ENCODE measurements around the gene KRTAP9-2.
"Not testable (repeated sequence)": the region's sequence is repeated elsewhere in the genome, so short reads cannot be mapped to it uniquely, and the experiment has no call there.

The KRTAP9-2 gene

DNA sequence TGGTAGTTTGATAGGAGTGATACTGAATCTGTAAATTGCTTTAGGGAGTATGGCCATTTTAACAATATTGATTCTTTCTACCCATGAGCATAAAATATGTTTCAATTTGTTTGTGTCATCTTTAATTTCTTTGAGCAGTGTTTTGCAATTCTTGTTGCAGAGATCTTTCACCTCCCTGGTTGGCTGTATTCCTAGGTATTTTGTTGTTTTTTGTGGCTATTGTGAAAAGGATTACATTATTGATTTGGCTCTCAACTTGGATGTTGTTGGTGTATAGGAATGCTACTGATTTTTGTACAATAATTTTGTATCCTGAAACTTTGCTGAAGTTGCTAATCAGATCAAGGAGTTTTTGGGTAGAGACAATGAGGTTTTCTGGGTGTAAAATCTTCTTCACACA lies 32.0 kb downstream of the KRTAP9-2 start:
- Histone ChIP-seq H3K4me3 (ENCODE audit: low read depth in 1 of 5, low read length in 5 of 5) (no peak overlapping the region), H3K36me3 (ENCODE audit: control insufficient read depth in 5 of 5, insufficient read depth in 5 of 5, low read length in 5 of 5) (no peaks in the 10 kb centered on the region), H3K4me1 (ENCODE audit: control insufficient read depth in 5 of 5, insufficient read depth in 5 of 5, low read length in 5 of 5) (no peaks in the 10 kb centered on the region), H3K27ac (ENCODE audit: low read depth, low read length) (no peak overlapping the region), H3K9me3 (ENCODE audit: control insufficient read depth in 5 of 5, low read length in 5 of 5) (no peaks in the 10 kb centered on the region), H3K27me3 (ENCODE audit: control insufficient read depth in 5 of 5, insufficient read depth in 4 of 5, low read length in 5 of 5) (peaks cover 0 to 4% (median 0%) of the 10 kb centered on the region in 5 donors), H3K9ac (ENCODE audit: low read length in 5 of 5) (no peak overlapping the region)

GRCh38 chr17:41263212-41263611 lies 36.8 kb downstream of the KRTAP9-2 start:
- H3K9me3 ChIP-seq (ENCODE audit: control insufficient read depth in 5 of 5, low read length in 5 of 5) = no peaks in the 10 kb centered on the region
- no peaks in the 10 kb centered on the region for H3K4me1 ChIP-seq (ENCODE audit: control insufficient read depth in 5 of 5, insufficient read depth in 5 of 5, low read length in 5 of 5)
- H3K27me3 ChIP-seq (ENCODE audit: control insufficient read depth in 5 of 5, insufficient read depth in 4 of 5, low read length in 5 of 5) = peaks cover 0 to 4% (median 3%) of the 10 kb centered on the region in 5 donors
- H3K4me3 ChIP-seq (ENCODE audit: low read depth in 1 of 5, low read length in 5 of 5) = no peak overlapping the region
- H3K9ac ChIP-seq (ENCODE audit: low read length in 5 of 5) = no peak overlapping the region
- H3K27ac ChIP-seq (ENCODE audit: low read depth, low read length) = no peak overlapping the region
- no peaks in the 10 kb centered on the region for H3K36me3 ChIP-seq (ENCODE audit: control insufficient read depth in 5 of 5, insufficient read depth in 5 of 5, low read length in 5 of 5)

DNA sequence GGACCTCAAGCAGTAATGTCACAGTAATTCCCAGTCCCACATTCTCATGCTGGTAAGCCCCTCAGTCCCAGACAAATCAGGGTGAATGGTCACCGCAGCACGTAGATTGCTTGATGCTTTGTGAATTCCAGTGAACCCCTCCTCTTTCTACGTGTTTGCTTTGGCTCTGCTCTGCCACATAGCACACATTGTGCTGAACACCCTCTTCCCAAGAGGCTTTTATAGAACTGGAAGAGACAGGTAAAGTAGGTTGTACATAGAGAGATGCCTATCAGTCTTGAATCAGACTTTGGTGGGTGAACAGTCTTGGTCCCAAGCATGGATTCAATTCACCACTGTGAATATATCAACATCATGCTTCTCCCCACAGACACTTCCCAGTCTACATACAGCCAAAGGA lies 38.2 kb downstream of the KRTAP9-2 start:
- H3K9me3 ChIP-seq (ENCODE audit: control insufficient read depth in 5 of 5, low read length in 5 of 5) = no peaks in the 10 kb centered on the region
- peaks cover 0 to 4% (median 3%) of the 10 kb centered on the region in 5 donors for H3K27me3 ChIP-seq (ENCODE audit: control insufficient read depth in 5 of 5, insufficient read depth in 4 of 5, low read length in 5 of 5)
- no peak overlapping the region for H3K4me3 ChIP-seq (ENCODE audit: low read depth in 1 of 5, low read length in 5 of 5)

DNA sequence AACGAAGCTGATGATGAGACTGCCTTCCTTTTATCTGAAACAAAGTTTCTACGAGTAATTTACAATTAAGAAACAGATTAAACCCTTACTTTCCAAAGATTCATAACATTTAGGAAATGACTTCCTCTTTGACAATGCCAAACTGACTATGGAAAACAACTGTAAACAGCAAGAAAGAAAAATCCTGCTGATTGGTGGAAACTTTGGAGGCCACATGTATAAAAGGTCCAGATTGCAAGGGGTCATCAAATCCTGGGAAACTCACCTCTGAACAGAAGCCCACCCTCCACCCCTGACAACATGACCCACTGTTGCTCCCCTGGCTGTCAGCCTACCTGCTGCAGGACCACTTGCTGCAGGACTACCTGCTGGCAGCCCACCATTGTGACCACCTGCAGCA lies 38.6 kb downstream of the KRTAP9-2 start, which contains the start of gene KRTAP9-6:
KRTAP9-6 (plus strand) TSS at position 301 of the 400 bp plus-strand sequence; CDS start at position 301, 0 bp downstream.
- Histone ChIP-seq H3K4me3 (ENCODE audit: low read depth in 1 of 5, low read length in 5 of 5) (no peak within 1 kb of the TSS), H3K4me1 (ENCODE audit: control insufficient read depth in 5 of 5, insufficient read depth in 5 of 5, low read length in 5 of 5) (no peaks in the 10 kb centered on the region), H3K36me3 (ENCODE audit: control insufficient read depth in 5 of 5, insufficient read depth in 5 of 5, low read length in 5 of 5) (no peaks in the 10 kb centered on the region), H3K27ac (ENCODE audit: low read depth, low read length) (no peak within 1 kb of the TSS), H3K9ac (ENCODE audit: low read length in 5 of 5) (no peak within 1 kb of the TSS), H3K9me3 (ENCODE audit: control insufficient read depth in 5 of 5, low read length in 5 of 5) (no peaks in the 10 kb centered on the region), H3K27me3 (ENCODE audit: control insufficient read depth in 5 of 5, insufficient read depth in 4 of 5, low read length in 5 of 5) (peaks cover 0 to 4% (median 3%) of the 10 kb centered on the region in 5 donors)

More for the DNA sequence above, 38.2 kb downstream of the KRTAP9-2 start:
- Histone ChIP-seq H3K27ac (ENCODE audit: low read depth, low read length) (no peak overlapping the region), H3K9ac (ENCODE audit: low read length in 5 of 5) (no peak overlapping the region), H3K36me3 (ENCODE audit: control insufficient read depth in 5 of 5, insufficient read depth in 5 of 5, low read length in 5 of 5) (no peaks in the 10 kb centered on the region), H3K4me1 (ENCODE audit: control insufficient read depth in 5 of 5, insufficient read depth in 5 of 5, low read length in 5 of 5) (no peaks in the 10 kb centered on the region)

DNA sequence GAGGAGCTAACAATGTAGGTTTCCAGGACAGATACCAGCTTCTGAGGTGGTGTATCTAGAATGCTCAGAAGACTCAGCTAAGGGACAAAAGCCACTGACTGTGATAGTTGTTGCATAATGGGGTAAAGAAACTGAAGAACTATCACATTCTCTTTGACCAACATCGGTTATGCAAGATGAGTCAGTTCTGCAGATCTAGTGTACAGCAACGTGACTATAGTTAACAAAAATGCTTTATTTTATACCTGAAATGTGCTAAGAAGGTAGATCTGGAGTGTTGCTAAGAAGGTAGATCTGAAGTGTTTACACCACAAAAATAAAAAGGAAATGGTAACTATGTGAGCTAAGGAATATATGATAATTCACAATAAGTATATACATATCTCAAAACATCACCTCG lies 41.3 kb downstream of the KRTAP9-2 start:
- Histone ChIP-seq H3K27ac (ENCODE audit: low read depth, low read length) (no peak overlapping the region), H3K27me3 (ENCODE audit: control insufficient read depth in 5 of 5, insufficient read depth in 4 of 5, low read length in 5 of 5) (peaks cover 0 to 4% (median 3%) of the 10 kb centered on the region in 5 donors), H3K9me3 (ENCODE audit: control insufficient read depth in 5 of 5, low read length in 5 of 5) (no peaks in the 10 kb centered on the region), H3K36me3 (ENCODE audit: control insufficient read depth in 5 of 5, insufficient read depth in 5 of 5, low read length in 5 of 5) (no peaks in the 10 kb centered on the region), H3K9ac (ENCODE audit: low read length in 5 of 5) (no peak overlapping the region), H3K4me3 (ENCODE audit: low read depth in 1 of 5, low read length in 5 of 5) (no peak overlapping the region), H3K4me1 (ENCODE audit: control insufficient read depth in 5 of 5, insufficient read depth in 5 of 5, low read length in 5 of 5) (no peaks in the 10 kb centered on the region)

GRCh38 chr17:41271323-41271722 lies 44.9 kb downstream of the KRTAP9-2 start:
- not testable (repeated sequence) for H3K4me3 ChIP-seq (ENCODE audit: low read depth in 1 of 5, low read length in 5 of 5); H3K27me3 ChIP-seq (ENCODE audit: control insufficient read depth in 5 of 5, insufficient read depth in 4 of 5, low read length in 5 of 5); H3K36me3 ChIP-seq (ENCODE audit: control insufficient read depth in 5 of 5, insufficient read depth in 5 of 5, low read length in 5 of 5); H3K9me3 ChIP-seq (ENCODE audit: control insufficient read depth in 5 of 5, low read length in 5 of 5); H3K4me1 ChIP-seq (ENCODE audit: control insufficient read depth in 5 of 5, insufficient read depth in 5 of 5, low read length in 5 of 5); H3K9ac ChIP-seq (ENCODE audit: low read length in 5 of 5); H3K27ac ChIP-seq (ENCODE audit: low read depth, low read length)

DNA sequence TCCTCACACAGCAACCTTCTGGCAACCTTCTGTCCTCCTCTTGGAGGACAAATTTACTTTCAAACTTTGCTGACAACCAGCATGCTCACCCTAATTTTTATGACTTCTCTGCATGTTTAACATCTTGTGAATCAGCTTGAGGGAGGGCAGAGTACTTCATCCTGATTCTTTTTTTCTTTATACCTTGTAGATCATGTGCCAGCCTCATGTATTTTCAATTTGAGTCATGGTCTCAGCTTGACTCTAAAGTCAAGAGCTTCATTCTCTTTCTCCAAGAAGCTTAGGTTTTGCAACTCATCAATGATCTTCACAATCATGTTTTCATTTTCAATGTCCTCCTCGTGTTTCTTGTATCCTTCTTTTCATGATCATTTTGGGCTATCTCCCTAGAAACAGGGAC lies 45.4 kb downstream of the KRTAP9-2 start:
- no peaks in the 10 kb centered on the region for H3K9me3 ChIP-seq (ENCODE audit: control insufficient read depth in 5 of 5, low read length in 5 of 5)
- no peak overlapping the region for H3K4me3 ChIP-seq (ENCODE audit: low read depth in 1 of 5, low read length in 5 of 5)
- peaks cover 0 to 3% (median 0%) of the 10 kb centered on the region in 5 donors for H3K27me3 ChIP-seq (ENCODE audit: control insufficient read depth in 5 of 5, insufficient read depth in 4 of 5, low read length in 5 of 5)
- no peaks in the 10 kb centered on the region for H3K36me3 ChIP-seq (ENCODE audit: control insufficient read depth in 5 of 5, insufficient read depth in 5 of 5, low read length in 5 of 5)
- H3K4me1 ChIP-seq (ENCODE audit: control insufficient read depth in 5 of 5, insufficient read depth in 5 of 5, low read length in 5 of 5) = no peaks in the 10 kb centered on the region
- no peak overlapping the region for H3K27ac ChIP-seq (ENCODE audit: low read depth, low read length)
- no peak overlapping the region for H3K9ac ChIP-seq (ENCODE audit: low read length in 5 of 5)

DNA sequence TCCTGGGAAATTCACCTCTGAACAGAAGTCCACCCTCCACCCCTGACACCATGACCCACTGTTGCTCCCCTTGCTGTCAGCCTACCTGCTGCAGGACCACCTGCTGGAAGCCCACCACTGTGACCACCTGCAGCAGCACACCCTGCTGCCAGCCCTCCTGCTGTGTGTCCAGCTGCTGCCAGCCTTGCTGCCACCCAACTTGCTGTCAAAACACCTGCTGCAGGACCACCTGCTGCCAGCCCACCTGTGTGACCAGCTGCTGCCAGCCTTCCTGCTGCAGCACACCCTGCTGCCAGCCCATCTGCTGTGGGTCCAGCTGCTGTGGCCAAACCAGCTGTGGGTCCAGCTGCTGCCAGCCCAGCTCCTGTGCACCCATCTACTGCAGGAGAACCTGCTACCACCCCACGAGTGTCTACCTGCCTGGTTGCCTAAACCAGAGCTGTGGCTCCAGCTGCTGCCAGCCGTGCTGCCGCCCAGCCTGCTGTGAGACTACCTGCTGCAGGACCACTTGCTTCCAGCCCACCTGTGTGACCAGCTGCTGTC lies 49.3 kb downstream of the KRTAP9-2 start, which contains the start of gene KRTAP9-7:
KRTAP9-7 (plus strand) TSS at position 51 of the 543 bp plus-strand sequence; CDS start at position 51, 0 bp downstream.
- H3K4me1 ChIP-seq (ENCODE audit: control insufficient read depth in 5 of 5, insufficient read depth in 5 of 5, low read length in 5 of 5); H3K27me3 ChIP-seq (ENCODE audit: control insufficient read depth in 5 of 5, insufficient read depth in 4 of 5, low read length in 5 of 5); H3K4me3 ChIP-seq (ENCODE audit: low read depth in 1 of 5, low read length in 5 of 5); H3K27ac ChIP-seq (ENCODE audit: low read depth, low read length); H3K9me3 ChIP-seq (ENCODE audit: control insufficient read depth in 5 of 5, low read length in 5 of 5); H3K9ac ChIP-seq (ENCODE audit: low read length in 5 of 5); H3K36me3 ChIP-seq (ENCODE audit: control insufficient read depth in 5 of 5, insufficient read depth in 5 of 5, low read length in 5 of 5): not testable (repeated sequence)
